ENCODE results near the gene DEFB112. TPM values are rescaled to one million over a fixed set of nuclear protein-coding genes. Genes with fewer than 3 reads are reported as not detected.

DEFB112 gene
- total RNA-seq, 6 experiments from 2014 or later: not detected

DNA sequence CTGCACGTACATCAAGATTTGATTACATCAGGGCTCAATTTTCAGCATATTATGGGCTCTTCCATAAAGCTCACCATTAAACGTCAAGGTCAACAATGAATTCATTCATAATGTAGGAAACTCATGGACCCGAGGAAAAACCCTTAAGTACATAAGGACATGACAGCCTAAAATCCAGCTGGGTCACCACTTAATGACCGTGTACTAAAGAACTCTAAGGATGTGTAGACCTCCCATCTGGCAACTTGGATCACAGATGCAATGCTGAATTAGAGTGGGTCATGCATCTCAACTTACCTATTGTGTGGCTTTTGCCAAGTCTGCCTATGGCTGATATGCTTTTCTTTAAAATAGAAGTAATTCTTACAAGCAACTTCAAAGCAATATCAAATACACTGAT is 26.7 kb upstream of the DEFB112 start:
- Mint-ChIP-seq H3K36me3 (ENCODE audit: low read depth) (no peaks in the 10 kb centered on the region), H3K9me3 (peaks cover 30% of the 10 kb centered on the region), H3K27me3 (ENCODE audit: insufficient read depth) (no peaks in the 10 kb centered on the region), H3K4me3 (no peak overlapping the region), H3K4me1 (ENCODE audit: low read depth) (no peaks in the 10 kb centered on the region), H3K27ac (no peak overlapping the region)
- DNase-seq: no peak
- TF ChIP-seq, protein P1, sequence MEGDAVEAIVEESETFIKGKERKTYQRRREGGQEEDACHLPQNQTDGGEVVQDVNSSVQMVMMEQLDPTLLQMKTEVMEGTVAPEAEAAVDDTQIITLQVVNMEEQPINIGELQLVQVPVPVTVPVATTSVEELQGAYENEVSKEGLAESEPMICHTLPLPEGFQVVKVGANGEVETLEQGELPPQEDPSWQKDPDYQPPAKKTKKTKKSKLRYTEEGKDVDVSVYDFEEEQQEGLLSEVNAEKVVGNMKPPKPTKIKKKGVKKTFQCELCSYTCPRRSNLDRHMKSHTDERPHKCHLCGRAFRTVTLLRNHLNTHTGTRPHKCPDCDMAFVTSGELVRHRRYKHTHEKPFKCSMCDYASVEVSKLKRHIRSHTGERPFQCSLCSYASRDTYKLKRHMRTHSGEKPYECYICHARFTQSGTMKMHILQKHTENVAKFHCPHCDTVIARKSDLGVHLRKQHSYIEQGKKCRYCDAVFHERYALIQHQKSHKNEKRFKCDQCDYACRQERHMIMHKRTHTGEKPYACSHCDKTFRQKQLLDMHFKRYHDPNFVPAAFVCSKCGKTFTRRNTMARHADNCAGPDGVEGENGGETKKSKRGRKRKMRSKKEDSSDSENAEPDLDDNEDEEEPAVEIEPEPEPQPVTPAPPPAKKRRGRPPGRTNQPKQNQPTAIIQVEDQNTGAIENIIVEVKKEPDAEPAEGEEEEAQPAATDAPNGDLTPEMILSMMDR (IDR thresholded peaks at IDR 0.05): no peak

DNA sequence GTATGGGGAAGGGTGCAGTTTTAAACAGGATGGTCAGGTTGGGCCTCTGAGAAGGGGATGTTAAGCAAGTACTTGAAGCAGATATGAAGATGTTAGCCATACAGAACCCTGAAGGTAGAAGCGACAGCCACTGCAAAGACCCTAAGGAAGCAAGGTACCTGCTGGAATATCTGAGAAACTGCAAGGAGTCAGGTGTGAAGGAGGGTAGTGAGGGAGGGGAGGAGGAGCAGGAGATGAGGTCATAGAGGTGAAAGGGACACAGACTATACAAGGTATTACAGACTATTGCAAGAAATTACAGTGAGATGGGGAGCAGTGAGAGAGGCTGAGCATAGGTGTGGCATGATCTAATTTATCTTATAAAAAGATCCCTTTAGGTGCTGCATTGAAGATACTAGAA is 22.2 kb upstream of the DEFB112 start:
- Mint-ChIP-seq H3K36me3 (ENCODE audit: low read depth) (no peaks in the 10 kb centered on the region), H3K4me3 (no peak overlapping the region), H3K4me1 (ENCODE audit: low read depth) (no peaks in the 10 kb centered on the region), H3K27me3 (ENCODE audit: insufficient read depth) (no peaks in the 10 kb centered on the region), H3K27ac (no peak overlapping the region), H3K9me3 (peaks cover 39% of the 10 kb centered on the region)
- TF ChIP-seq, protein P1 (IDR thresholded peaks at IDR 0.05): no peak
- no peak for DNase-seq

DNA sequence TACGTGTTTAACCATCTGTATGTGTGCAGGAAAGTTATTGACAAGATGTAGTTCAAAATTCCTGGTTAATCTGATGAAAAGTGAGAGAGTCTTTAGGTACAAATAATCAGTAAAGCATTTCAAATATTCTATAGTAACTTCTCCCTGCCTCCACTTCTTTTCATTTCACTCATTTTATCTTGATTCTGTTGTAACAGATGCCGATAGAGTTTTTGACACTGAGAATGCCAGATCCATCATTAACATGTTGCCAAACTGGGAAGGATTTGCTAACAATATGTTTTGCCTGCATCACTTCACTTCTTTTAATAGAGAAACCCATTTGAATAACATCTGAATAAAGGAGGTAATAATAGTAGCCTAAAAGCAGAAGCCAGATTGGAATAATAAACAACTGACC is 20.4 kb upstream of the DEFB112 start:
- TF ChIP-seq, protein P1 (IDR thresholded peaks at IDR 0.05): no peak
- no peaks in the 10 kb centered on the region for H3K4me1 Mint-ChIP-seq (ENCODE audit: low read depth)
- no peak overlapping the region for H3K4me3 Mint-ChIP-seq
- peaks cover 36% of the 10 kb centered on the region for H3K9me3 Mint-ChIP-seq
- no peaks in the 10 kb centered on the region for H3K36me3 Mint-ChIP-seq (ENCODE audit: low read depth)
- no peaks in the 10 kb centered on the region for H3K27me3 Mint-ChIP-seq (ENCODE audit: insufficient read depth)
- H3K27ac Mint-ChIP-seq: no peak overlapping the region
- no peak for DNase-seq

DNA sequence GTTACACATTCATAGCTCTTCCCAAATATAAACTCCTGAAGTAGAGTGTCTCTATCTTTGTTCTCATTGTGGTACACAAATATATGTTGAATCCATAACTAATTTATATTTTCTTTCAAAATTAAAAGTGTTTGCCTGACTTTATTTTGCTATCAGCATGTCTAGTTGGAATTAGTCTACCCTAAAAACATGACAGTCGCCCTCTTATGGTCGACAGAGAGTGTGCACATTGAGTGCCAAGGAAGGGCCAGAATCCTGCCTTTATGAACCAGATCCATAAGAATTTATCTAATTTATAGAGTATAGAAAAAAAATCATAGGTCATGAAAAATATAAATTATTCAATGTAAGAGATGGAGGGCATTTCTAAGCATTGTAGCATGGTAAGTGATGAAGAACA is 12.3 kb upstream of the DEFB112 start:
- H3K27me3 Mint-ChIP-seq (ENCODE audit: insufficient read depth): no peaks in the 10 kb centered on the region
- no peak overlapping the region for H3K4me3 Mint-ChIP-seq
- H3K4me1 Mint-ChIP-seq (ENCODE audit: low read depth): no peaks in the 10 kb centered on the region
- H3K36me3 Mint-ChIP-seq (ENCODE audit: low read depth): no peaks in the 10 kb centered on the region
- H3K9me3 Mint-ChIP-seq: peaks cover 21% of the 10 kb centered on the region
- DNase-seq: no peak
- H3K27ac Mint-ChIP-seq: no peak overlapping the region
- TF ChIP-seq, protein P1 (IDR thresholded peaks at IDR 0.05): peak; percentile 16; the same call in 1 of the 2 replicates

DNA sequence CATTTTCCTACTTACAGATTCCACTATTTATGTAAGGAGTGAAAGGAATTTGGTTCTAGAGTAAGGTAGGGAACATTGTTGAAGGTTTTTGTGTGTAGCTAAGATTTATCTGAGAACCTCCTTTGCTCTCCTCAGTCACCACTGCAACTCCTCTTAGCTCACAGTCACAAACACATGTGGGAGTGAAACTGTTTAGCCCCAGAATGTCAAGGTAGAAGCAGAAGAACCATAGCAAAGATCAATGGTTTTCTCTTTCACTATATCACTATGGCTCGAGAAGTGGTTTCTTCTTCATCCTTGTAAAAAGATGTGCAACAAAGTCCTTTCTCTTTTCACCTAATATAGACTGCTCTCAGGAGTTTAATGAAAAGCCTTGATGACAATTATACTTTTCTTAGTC is 6.5 kb upstream of the DEFB112 start:
- DNase-seq: no peak
- TF ChIP-seq, protein P1 (IDR thresholded peaks at IDR 0.05): no peak
- no peaks in the 10 kb centered on the region for H3K36me3 Mint-ChIP-seq (ENCODE audit: low read depth)
- H3K27ac Mint-ChIP-seq: no peak overlapping the region
- peaks cover 27% of the 10 kb centered on the region for H3K9me3 Mint-ChIP-seq
- no peak overlapping the region for H3K4me3 Mint-ChIP-seq
- H3K27me3 Mint-ChIP-seq (ENCODE audit: insufficient read depth): no peaks in the 10 kb centered on the region
- no peaks in the 10 kb centered on the region for H3K4me1 Mint-ChIP-seq (ENCODE audit: low read depth)

DNA sequence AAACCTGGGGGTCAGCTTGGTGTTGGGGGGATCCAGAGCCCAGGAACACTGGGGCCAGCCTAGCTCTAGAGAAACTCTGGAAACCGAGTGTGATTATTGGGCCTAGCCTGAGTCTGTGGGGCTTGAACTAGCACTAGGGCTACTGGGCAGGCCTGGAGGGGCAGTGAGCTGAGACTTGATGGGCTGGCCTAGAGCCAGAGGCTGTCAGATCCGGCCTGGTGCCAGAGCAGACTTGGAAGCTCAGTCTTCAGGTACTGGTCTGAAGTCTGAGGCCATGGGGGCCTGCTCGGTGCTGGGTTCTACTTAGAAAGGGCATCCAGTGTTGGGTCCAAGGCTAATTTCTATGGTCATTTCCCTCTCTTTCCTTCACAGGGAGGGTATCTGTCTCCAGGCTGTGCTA is 2.7 kb downstream of the DEFB112 start:
- H3K4me3 Mint-ChIP-seq: no peak overlapping the region
- H3K27ac Mint-ChIP-seq: no peak overlapping the region
- no peaks in the 10 kb centered on the region for H3K4me1 Mint-ChIP-seq (ENCODE audit: low read depth)
- DNase-seq: no peak
- TF ChIP-seq, protein P1 (IDR thresholded peaks at IDR 0.05): no peak
- H3K36me3 Mint-ChIP-seq (ENCODE audit: low read depth): no peaks in the 10 kb centered on the region
- peaks cover 22% of the 10 kb centered on the region for H3K9me3 Mint-ChIP-seq
- no peaks in the 10 kb centered on the region for H3K27me3 Mint-ChIP-seq (ENCODE audit: insufficient read depth)

Data from HFFc6 (cell line).